MM.1S (cell line): ENCODE data around the gene SMIM13.

Experiments
- DNase-seq: peaks from one replicate; pipeline ENCODE4 v3.0.0-alpha.2; 2015
- H2AFZ ChIP-seq: fragments of 300-600 bp; sonication (generic); 2 replicates; pipeline ENCODE4 v1.6.0; 2016; ENCODE audit warnings: antibody characterized with exemption, low read length
- H3F3A ChIP-seq: fragments of 300-600 bp; sonication (generic); 2 replicates; pipeline ENCODE4 v1.6.1; 2016; ENCODE audit warnings: mild to moderate bottlenecking, antibody characterized with exemption, low read length, moderate library complexity, mixed read lengths; ENCODE audit not compliant: insufficient read depth
- H3K27ac ChIP-seq: fragments of 300-600 bp; sonication (generic); 2 replicates; pipeline ENCODE4 v1.5.1; 2016; ENCODE audit warnings: mild to moderate bottlenecking, low read length
- H3K27me3 ChIP-seq: fragments of 300-600 bp; sonication (generic); replicated peaks from 2 replicates; pipeline ENCODE4 v1.6.0; 2016; ENCODE audit warnings: low read length; ENCODE audit not compliant: insufficient read depth
- H3K36me3 ChIP-seq: fragments of 300-600 bp; sonication (generic); replicated peaks from 2 replicates; pipeline ENCODE4 v1.6.1; 2016; ENCODE audit warnings: mild to moderate bottlenecking, low read length, mixed read lengths; ENCODE audit not compliant: insufficient read depth
- H3K4me1 ChIP-seq: fragments of 300-600 bp; sonication (generic); 2 replicates; pipeline ENCODE4 v1.6.1; 2016; ENCODE audit warnings: low read length, mixed read lengths
- H3K4me2 ChIP-seq: fragments of 300-600 bp; sonication (generic); 2 replicates; pipeline ENCODE4 v1.6.0; 2016; ENCODE audit warnings: low read depth, low read length
- H3K4me3 ChIP-seq: fragments of 300-600 bp; sonication (generic); 2 replicates; pipeline ENCODE4 v1.5.1; 2016; ENCODE audit warnings: low read length, mixed read lengths
- H3K79me2 ChIP-seq: fragments of 300-600 bp; sonication (generic); 2 replicates; pipeline ENCODE4 v1.6.1; 2016; ENCODE audit warnings: mixed run types, low read length, mixed read lengths
- H3K9ac ChIP-seq: fragments of 300-600 bp; sonication (generic); 2 replicates; pipeline ENCODE4 v1.6.1; 2016; ENCODE audit warnings: low read length, mixed read lengths
- H3K9me2 ChIP-seq: fragments of 300-600 bp; sonication (generic); replicated peaks from 2 replicates; pipeline ENCODE4 v1.6.1; 2016; ENCODE audit warnings: mild to moderate bottlenecking, low read length, mixed read lengths; ENCODE audit not compliant: insufficient read depth
- H3K9me3 ChIP-seq: fragments of 300-600 bp; sonication (generic); replicated peaks from 2 replicates; pipeline ENCODE4 v1.6.1; 2016; ENCODE audit warnings: mild to moderate bottlenecking, low read length, mixed read lengths; ENCODE audit not compliant: insufficient read depth
- H4K20me1 ChIP-seq: fragments of 300-600 bp; sonication (generic); 2 replicates; pipeline ENCODE4 v1.6.1; 2016; ENCODE audit warnings: mild to moderate bottlenecking, low read length, moderate library complexity, mixed read lengths; ENCODE audit not compliant: insufficient read depth
- CTCF ChIP-seq: fragments of 300-600 bp; sonication (generic); IDR thresholded peaks from 2 replicates; pipeline ENCODE4 v1.5.1; 2016; ENCODE audit warnings: antibody characterized with exemption, low read length, mixed read lengths
- EZH2 ChIP-seq: fragments of 300-600 bp; sonication (generic); optimal IDR thresholded peaks from 2 replicates; pipeline ENCODE3; 2017; ENCODE audit warnings: low read depth, mild to moderate bottlenecking, antibody characterized with exemption, low read length, mixed read lengths
- EZH2phosphoT487 ChIP-seq: fragments of 300-600 bp; sonication (generic); IDR thresholded peaks from 2 replicates; pipeline ENCODE4 v1.6.1; 2018; ENCODE audit warnings: antibody characterized with exemption, low read length

SMIM13 gene

GRCh38 chr6:11133281-11133680 lies 39.6 kb downstream of the SMIM13 start:
- Histone ChIP-seq H3K9ac (no peak overlapping the region), H3K27me3 (no peaks in the 10 kb centered on the region), H3K4me2 (no peak overlapping the region), H3F3A (no peaks in the 10 kb centered on the region), H3K36me3 (0 out of 2 replicates have a peak, but pooled peaks cover 7% of the 10 kb centered on the region), H2AFZ (no peak overlapping the region), H3K4me1 (peaks cover 12% of the 10 kb centered on the region), H3K9me3 (no peaks in the 10 kb centered on the region), H3K4me3 (no peak overlapping the region), H3K27ac (no peak overlapping the region), H3K9me2 (no peaks in the 10 kb centered on the region), H4K20me1 (peaks cover 5% of the 10 kb centered on the region; the same call in 1 of the 2 replicates), H3K79me2 (peaks cover 43% of the 10 kb centered on the region)
- no peak for TF ChIP-seq CTCF
- TF ChIP-seq EZH2phosphoT487 = no peak
- no peak for TF ChIP-seq EZH2
- no peak for DNase-seq

- H3K79me2 ChIP-seq = peaks cover 10% of the 10 kb centered on the region
- no peaks in the 10 kb centered on the region for H3K4me1 ChIP-seq
- H3F3A ChIP-seq = no peaks in the 10 kb centered on the region
- H3K27me3 ChIP-seq = no peaks in the 10 kb centered on the region
- H3K9ac ChIP-seq = no peak overlapping the region
- 0 out of 2 replicates have a peak, but pooled peaks cover 7% of the 10 kb centered on the region for H3K36me3 ChIP-seq
- H4K20me1 ChIP-seq = no peaks in the 10 kb centered on the region; the same call in 1 of the 2 replicates
- TF ChIP-seq EZH2phosphoT487 (no peak), EZH2 (no peak), CTCF (no peak)
- no peak overlapping the region for H2AFZ ChIP-seq
- no peaks in the 10 kb centered on the region for H3K9me3 ChIP-seq
- no peak for DNase-seq
- H3K4me3 ChIP-seq = no peak overlapping the region
- no peaks in the 10 kb centered on the region for H3K9me2 ChIP-seq
- H3K4me2 ChIP-seq = no peak overlapping the region
- no peak overlapping the region for H3K27ac ChIP-seq
Observed at GRCh38 chr6:11136809-11137208, 43.2 kb downstream of the SMIM13 start.

DNA sequence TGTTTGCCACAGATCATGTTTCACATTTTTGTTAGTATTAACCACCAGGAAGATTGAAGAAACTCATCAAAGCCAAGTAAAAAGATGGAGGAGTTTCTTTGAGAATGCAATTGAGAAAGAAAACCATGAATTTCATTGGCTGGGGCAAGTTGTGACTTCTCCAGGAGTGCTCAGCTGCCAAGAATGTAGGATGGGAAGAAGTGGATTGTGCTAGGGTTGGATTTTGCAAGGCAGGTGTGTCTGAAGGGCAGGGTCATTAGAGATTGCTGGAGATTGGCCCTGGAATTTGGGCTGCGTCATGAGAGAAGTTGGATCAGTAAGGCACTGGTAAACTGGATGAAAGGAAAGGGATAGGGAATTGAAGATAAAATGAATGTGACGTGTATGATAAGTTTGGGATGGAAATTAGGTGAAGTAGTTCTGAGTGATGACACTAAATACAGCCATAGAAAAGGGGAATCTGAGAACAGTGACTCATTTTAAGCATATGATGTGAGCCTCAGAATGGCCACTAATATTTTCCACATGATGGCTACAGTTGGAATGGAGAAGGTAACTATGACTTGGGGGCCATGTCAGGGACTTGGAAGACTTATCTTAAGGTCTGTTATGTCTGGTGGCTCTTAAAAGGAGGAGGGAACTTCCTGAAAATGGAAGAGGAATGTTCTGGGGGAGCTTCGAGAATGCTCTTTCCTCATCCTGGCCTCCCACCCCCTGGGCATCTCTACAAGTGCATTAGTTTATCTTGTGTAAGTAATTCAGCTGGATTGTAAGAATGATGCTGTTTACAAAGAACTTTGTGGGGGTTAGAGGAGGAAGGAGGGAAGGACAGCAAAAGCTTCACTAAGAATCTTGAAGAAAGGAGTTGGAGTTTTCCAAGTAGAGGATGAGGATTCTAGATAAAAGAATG lies 45.7 kb downstream of the SMIM13 start:
- no peak for DNase-seq
- Histone ChIP-seq H4K20me1 (no peaks in the 10 kb centered on the region), H3K9ac (no peak overlapping the region), H3K79me2 (no peaks in the 10 kb centered on the region), H2AFZ (no peak overlapping the region), H3K36me3 (0 out of 2 replicates have a peak, but pooled peaks cover 7% of the 10 kb centered on the region), H3K4me2 (no peak overlapping the region), H3K4me1 (no peaks in the 10 kb centered on the region), H3K4me3 (no peak overlapping the region), H3K27me3 (no peaks in the 10 kb centered on the region), H3F3A (no peaks in the 10 kb centered on the region), H3K9me2 (no peaks in the 10 kb centered on the region), H3K9me3 (no peaks in the 10 kb centered on the region), H3K27ac (no peak overlapping the region)
- no peak for TF ChIP-seq EZH2
- no peak for TF ChIP-seq CTCF
- TF ChIP-seq EZH2phosphoT487 = no peak
